NB4 (cell line): ENCODE results near the gene ZNF821.

Source experiments
- DNase-seq: peaks from one replicate; pipeline ENCODE4 v3.0.0; 2010; ENCODE audit warnings: low read depth
- H3K4me3 ChIP-seq: one replicate; pipeline ENCODE4 v1.5.1; 2011; ENCODE audit warnings: mild to moderate bottlenecking, low read depth, low read length, moderate library complexity
- MYC ChIP-seq: IDR thresholded peaks from 2 replicates; pipeline ENCODE4 v1.6.1; 2011; ENCODE audit warnings: low read depth, low read length
- POLR2A ChIP-seq: IDR thresholded peaks from 2 replicates; pipeline ENCODE4 v1.6.1; 2011; ENCODE audit warnings: mild to moderate bottlenecking; ENCODE audit not compliant: insufficient read length; ENCODE audit errors: extremely low read depth
- TF ChIP-seq, protein P1 (sequence below): IDR thresholded peaks from 2 replicates; pipeline ENCODE4 v1.6.1; 2011; ENCODE audit warnings: low read depth, low read length
- TF ChIP-seq, protein P2 (sequence below): IDR thresholded peaks from one replicate; pipeline ENCODE4 v1.5.1; 2012; ENCODE audit warnings: low read depth, low read length

The ZNF821 gene

DNA sequence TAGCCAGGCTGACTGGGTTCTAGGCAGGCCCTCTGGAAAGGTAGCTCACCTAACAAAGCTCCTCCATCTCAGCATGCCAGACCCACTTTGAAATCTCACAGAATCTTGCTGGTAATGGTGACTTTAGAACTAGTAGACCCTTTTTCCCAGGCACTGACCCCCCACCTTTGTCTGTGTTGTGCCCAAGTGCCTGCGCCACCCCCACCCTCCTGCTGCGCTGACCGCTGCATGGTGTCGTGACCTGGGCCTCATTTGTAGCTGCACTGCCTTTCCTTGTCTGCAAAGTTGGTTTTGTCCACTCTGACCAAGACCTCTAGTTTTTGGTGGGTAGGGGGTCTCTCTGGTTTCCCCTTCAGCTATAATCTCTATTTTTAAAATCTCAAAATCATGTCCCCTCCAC, 31.4 kb downstream of the ZNF821 start:
- H3K4me3 ChIP-seq: no peak overlapping the region
- TF ChIP-seq, protein P1, sequence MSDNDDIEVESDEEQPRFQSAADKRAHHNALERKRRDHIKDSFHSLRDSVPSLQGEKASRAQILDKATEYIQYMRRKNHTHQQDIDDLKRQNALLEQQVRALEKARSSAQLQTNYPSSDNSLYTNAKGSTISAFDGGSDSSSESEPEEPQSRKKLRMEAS: no peak
- TF ChIP-seq MYC: no peak
- no peak for DNase-seq

DNA sequence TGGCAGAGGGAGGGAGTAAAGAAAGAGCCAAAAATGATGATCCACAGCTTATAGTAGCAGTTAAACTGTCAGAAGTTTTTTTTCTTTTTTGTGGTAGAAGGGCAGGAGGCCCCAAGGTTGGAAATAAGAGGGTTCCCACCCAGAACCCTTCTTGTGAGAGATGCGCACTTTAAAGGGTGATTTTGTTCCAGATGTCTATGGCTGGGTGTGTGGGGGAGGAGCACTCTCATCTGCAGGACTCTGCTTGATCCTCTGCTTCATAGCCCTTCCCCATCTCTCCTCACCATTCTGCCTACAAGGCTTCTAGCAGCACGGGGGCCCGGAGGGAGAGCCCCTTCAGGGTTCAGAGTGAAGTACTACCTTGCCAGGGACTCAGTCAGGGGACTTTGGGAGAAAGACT, 31.8 kb downstream of the ZNF821 start:
- DNase-seq: no peak
- no peak for TF ChIP-seq MYC
- TF ChIP-seq, protein P1: no peak
- TF ChIP-seq, protein P2, sequence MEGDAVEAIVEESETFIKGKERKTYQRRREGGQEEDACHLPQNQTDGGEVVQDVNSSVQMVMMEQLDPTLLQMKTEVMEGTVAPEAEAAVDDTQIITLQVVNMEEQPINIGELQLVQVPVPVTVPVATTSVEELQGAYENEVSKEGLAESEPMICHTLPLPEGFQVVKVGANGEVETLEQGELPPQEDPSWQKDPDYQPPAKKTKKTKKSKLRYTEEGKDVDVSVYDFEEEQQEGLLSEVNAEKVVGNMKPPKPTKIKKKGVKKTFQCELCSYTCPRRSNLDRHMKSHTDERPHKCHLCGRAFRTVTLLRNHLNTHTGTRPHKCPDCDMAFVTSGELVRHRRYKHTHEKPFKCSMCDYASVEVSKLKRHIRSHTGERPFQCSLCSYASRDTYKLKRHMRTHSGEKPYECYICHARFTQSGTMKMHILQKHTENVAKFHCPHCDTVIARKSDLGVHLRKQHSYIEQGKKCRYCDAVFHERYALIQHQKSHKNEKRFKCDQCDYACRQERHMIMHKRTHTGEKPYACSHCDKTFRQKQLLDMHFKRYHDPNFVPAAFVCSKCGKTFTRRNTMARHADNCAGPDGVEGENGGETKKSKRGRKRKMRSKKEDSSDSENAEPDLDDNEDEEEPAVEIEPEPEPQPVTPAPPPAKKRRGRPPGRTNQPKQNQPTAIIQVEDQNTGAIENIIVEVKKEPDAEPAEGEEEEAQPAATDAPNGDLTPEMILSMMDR: no peak
- TF ChIP-seq POLR2A: no peak

DNA sequence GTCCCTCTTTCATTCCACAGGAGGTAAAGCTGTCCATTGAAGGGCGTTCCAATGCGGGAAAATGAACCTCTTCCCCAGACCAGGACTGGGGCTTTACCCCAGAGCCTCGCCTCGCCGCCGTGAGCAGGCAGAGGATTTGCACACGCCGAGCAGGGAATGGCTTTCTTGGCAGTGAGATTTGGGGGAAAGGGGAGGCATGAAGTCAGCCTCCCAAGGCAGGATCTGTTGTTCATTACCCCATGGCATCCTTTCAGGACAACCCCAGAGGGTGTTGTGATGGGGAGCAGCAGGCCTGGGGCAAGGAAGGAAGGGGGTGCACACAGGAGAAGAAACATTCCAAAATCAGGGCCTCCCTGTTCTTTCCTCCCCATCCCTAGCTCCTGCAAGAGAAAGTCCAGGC, 32.2 kb downstream of the ZNF821 start:
- H3K4me3 ChIP-seq: no peak overlapping the region
- no peak for DNase-seq
- TF ChIP-seq MYC (no peak), POLR2A (no peak)
- TF ChIP-seq, protein P2: no peak
- TF ChIP-seq, protein P1: no peak

More for the DNA sequence above, 31.8 kb downstream of the ZNF821 start:
- no peak overlapping the region for H3K4me3 ChIP-seq

DNA sequence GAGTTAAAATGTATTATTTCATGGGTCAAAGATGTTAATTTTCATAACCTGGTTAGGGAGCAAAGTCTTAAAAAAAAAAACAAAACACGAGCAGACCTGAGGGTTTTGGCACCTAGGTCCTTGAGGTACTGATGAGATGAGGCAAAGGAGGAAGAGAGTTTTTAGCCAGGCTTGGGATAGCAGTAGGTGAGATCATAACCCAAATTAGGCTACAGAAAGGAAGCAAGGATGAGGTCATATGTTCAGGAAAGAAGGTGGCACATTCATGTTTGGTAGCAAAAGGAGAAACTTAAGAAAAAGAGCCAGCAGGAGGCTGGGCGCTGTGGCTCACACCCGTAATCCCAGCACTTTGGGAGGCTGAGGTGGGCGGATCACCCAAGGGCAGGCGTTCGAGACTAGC, 35.4 kb downstream of the ZNF821 start:
- H3K4me3 ChIP-seq: no peak overlapping the region
- TF ChIP-seq, protein P1: no peak
- TF ChIP-seq, protein P2: no peak
- TF ChIP-seq POLR2A (no peak), MYC (no peak)
- no peak for DNase-seq

DNA sequence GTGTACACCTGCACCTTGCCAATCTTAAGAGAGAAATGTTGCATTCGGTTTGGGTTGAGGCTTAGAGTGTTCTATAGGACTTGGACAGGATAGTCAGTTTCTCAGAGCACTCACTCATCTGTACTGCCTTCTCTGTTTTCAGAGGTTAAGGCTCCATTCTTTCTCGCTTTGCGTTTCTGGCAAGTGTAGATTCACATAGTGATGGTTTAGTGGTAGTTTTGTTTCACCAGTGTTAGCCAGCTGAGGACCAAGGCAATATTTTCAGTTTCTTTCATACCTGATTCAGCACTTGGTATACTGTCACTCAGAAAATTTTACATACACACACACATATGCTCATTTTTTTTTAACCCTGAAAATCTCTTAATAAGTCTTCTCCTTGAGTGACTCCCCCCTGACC, 36.9 kb downstream of the ZNF821 start:
- no peak for TF ChIP-seq MYC
- TF ChIP-seq, protein P1: no peak
- no peak for TF ChIP-seq POLR2A
- TF ChIP-seq, protein P2: no peak
- DNase-seq: no peak
- peak overlapping the region; percentile 96 for H3K4me3 ChIP-seq

DNA sequence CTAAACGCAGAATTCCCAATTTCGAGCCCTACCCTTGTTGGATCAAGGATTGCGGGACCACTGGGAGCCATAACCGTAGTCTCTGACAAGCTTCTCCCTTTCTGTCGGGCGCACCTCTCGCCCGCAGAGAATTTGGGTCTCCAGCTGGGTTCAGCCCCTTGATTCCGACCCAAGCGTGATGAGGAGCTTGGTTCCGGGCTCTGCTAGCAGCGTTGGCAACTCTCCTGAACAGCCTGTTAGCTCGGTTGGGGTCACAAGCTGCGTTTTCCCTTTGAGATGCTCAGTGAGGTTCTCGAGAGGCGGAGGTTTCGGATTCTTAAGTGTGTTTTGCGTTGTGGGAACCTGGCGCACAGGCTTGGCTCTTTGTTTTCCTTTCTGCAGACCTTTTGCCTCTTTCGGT, 37.6 kb downstream of the ZNF821 start:
- H3K4me3 ChIP-seq: peak overlapping the region; percentile 96
- DNase-seq: peak; percentile 32
- TF ChIP-seq POLR2A: no peak
- TF ChIP-seq, protein P1: no peak
- TF ChIP-seq MYC: no peak
- TF ChIP-seq, protein P2: no peak
